Endothelial cell of umbilical vein (primary cell): Measurements from ENCODE around the gene SYNE1. TPM values are rescaled to one million over a fixed set of nuclear protein-coding genes. Genes with fewer than 3 reads are reported as not detected.

Experiments
- BruUV-seq: library from RNA; stranded (reverse); fragments of 400-500 nt; replicated peaks from 2 replicates; lab custom pipeline; 2021; lab: Mats Ljungman, UMichigan
- CTCF ChIA-PET: fragments of 300-600, 350-600 bp; sonication (Branson Sonifier 250); formaldehyde crosslinking; loops from one replicate; lab custom pipeline; 2021; ENCODE audit warnings: antibody characterized with exemption, inconsistent platforms; lab: Charles Lee
- POLR2A ChIA-PET: fragments of 300-600, 350-600 bp; sonication (Branson Sonifier 250); formaldehyde crosslinking; loops from one replicate; lab custom pipeline; 2021; ENCODE audit warnings: antibody characterized with exemption, inconsistent platforms; lab: Charles Lee
- DNase-seq: peaks from one replicate; pipeline ENCODE4 v3.0.0-alpha.2; 2011; ENCODE audit warnings: low read depth, low spot score
- FAIRE-seq: peaks from 2 replicates; lab custom pipeline; 2011; peaks lifted over from hg19 to GRCh38; lab: Jason Lieb, UNC
- H2AFZ ChIP-seq: 2 replicates; pipeline ENCODE4 v1.6.0; 2012; ENCODE audit warnings: low read depth, low read length, control low read depth, inconsistent platforms
- H3K27ac ChIP-seq: 2 replicates; pipeline ENCODE4 v1.5.1; 2011; ENCODE audit warnings: low read depth, mild to moderate bottlenecking, control low read depth, low read length, moderate library complexity; ENCODE audit not compliant: insufficient read depth
- H3K27me3 ChIP-seq, 2 experiments: 2 replicates each; pipeline versions ENCODE4 v1.6.0 to v1.6.1; 2011; ENCODE audit warnings: low read length in 2 of 2, mixed read lengths in 1 of 2; ENCODE audit not compliant: control insufficient read depth in 2 of 2, insufficient read depth in 2 of 2
- H3K36me3 ChIP-seq, 2 experiments: 2 replicates in 1 of 2; 3 replicates in 1 of 2; pipeline ENCODE4 v1.5.1; 2011; ENCODE audit warnings: low read length in 2 of 2, mild to moderate bottlenecking in 1 of 2, moderate library complexity in 1 of 2; ENCODE audit not compliant: control insufficient read depth in 2 of 2, insufficient read depth in 2 of 2; ENCODE audit errors: extremely low read depth in 1 of 2
- H3K4me1 ChIP-seq: 3 replicates; pipeline ENCODE4 v1.5.1; 2011; ENCODE audit warnings: mild to moderate bottlenecking, low read length; ENCODE audit not compliant: control insufficient read depth, insufficient read depth; ENCODE audit errors: extremely low read depth
- H3K4me2 ChIP-seq: 2 replicates; pipeline ENCODE4 v1.6.1; 2011; ENCODE audit warnings: low read length, control low read depth, mixed read lengths; ENCODE audit not compliant: insufficient read depth
- H3K4me3 ChIP-seq, 3 experiments: fragments of 200-600 bp in 1 of 3; sonication (generic), shearing (Covaris generic) in 1 of 3; replicated peaks in 1 of 3; 2 replicates each; pipeline ENCODE4 v1.5.1; 2011 to 2016; ENCODE audit warnings: control low read depth in 3 of 3, low read length in 3 of 3, mild to moderate bottlenecking in 2 of 3, inconsistent platforms in 1 of 3, low read depth in 1 of 3, moderate library complexity in 1 of 3; ENCODE audit not compliant: insufficient read depth in 1 of 3
- H3K79me2 ChIP-seq: 2 replicates; pipeline ENCODE4 v1.6.0; 2012; ENCODE audit warnings: low read length, inconsistent platforms; ENCODE audit not compliant: control insufficient read depth, insufficient read depth
- H3K9ac ChIP-seq: replicated peaks from 2 replicates; pipeline ENCODE3; 2011; ENCODE audit warnings: low read length, control low read depth; ENCODE audit not compliant: insufficient read depth; ENCODE audit errors: extremely low read depth
- H3K9me1 ChIP-seq: replicated peaks from 3 replicates; pipeline ENCODE4 v1.6.0; 2011; ENCODE audit warnings: mild to moderate bottlenecking, low read length; ENCODE audit not compliant: control insufficient read depth, insufficient read depth; ENCODE audit errors: extremely low read depth
- H3K9me3 ChIP-seq: replicated peaks from 2 replicates; pipeline ENCODE4 v1.5.1; 2012; ENCODE audit warnings: low read length, inconsistent platforms; ENCODE audit not compliant: control insufficient read depth, insufficient read depth
- H4K20me1 ChIP-seq: replicated peaks from 2 replicates; pipeline ENCODE3; 2011; ENCODE audit warnings: mild to moderate bottlenecking, low read length; ENCODE audit not compliant: control insufficient read depth, insufficient read depth; ENCODE audit errors: extremely low read depth
- CTCF ChIP-seq, 2 donors: IDR thresholded peaks; 1 replicate in 1 of 2; 2 replicates in 1 of 2; pipeline ENCODE4 v1.5.1; 2011; ENCODE audit warnings: low read length in 2 of 2, mild to moderate bottlenecking in 2 of 2, moderate library complexity in 2 of 2, control low read depth in 1 of 2, inconsistent platforms in 1 of 2, low read depth in 1 of 2; ENCODE audit not compliant: insufficient read depth in 1 of 2; ENCODE audit errors: extremely low read depth in 1 of 2
- EZH2 ChIP-seq: IDR thresholded peaks from 2 replicates; pipeline ENCODE4 v1.6.1; 2012; ENCODE audit warnings: borderline replicate concordance, low read depth, mild to moderate bottlenecking, moderate library complexity, low read length, inconsistent platforms; ENCODE audit not compliant: severe bottlenecking
- FOS ChIP-seq: IDR thresholded peaks from 2 replicates; pipeline ENCODE4 v1.6.1; 2011; ENCODE audit warnings: mild to moderate bottlenecking, low read length, moderate library complexity, borderline replicate concordance; ENCODE audit not compliant: insufficient read depth
- GATA2 ChIP-seq: IDR thresholded peaks from 2 replicates; pipeline ENCODE4 v1.7.0; 2011; ENCODE audit warnings: low read depth, mild to moderate bottlenecking, moderate library complexity, mixed read lengths, low read length; ENCODE audit not compliant: insufficient read length, insufficient read depth
- JUN ChIP-seq: IDR thresholded peaks from 2 replicates; pipeline ENCODE4 v1.6.1; 2011; ENCODE audit warnings: borderline replicate concordance, low read depth; ENCODE audit not compliant: insufficient read length, insufficient read depth
- MAX ChIP-seq: IDR thresholded peaks from 2 replicates; pipeline ENCODE4 v1.6.1; 2011; ENCODE audit not compliant: insufficient read depth, insufficient read length
- MYC ChIP-seq: IDR thresholded peaks from one replicate; pipeline ENCODE4 v1.6.1; 2011; ENCODE audit warnings: mild to moderate bottlenecking, low read depth, low read length
- POLR2A ChIP-seq: IDR thresholded peaks from 2 replicates; pipeline ENCODE4 v1.6.1; 2012; ENCODE audit warnings: low read depth, mild to moderate bottlenecking, control low read depth, low read length
- POLR2AphosphoS5 ChIP-seq: IDR thresholded peaks from 2 replicates; pipeline ENCODE4 v1.6.1; 2012; ENCODE audit warnings: low read depth, mild to moderate bottlenecking, control low read depth, low read length, moderate library complexity; ENCODE audit not compliant: insufficient read depth
- dilution Hi-C: fragments of 300-500 bp; cut with MboI; formaldehyde crosslinking; loops from one replicate; pipeline ENCODE4 v1.15.0; 2019; ENCODE audit warnings: low sequenced_read_pairs; ENCODE audit not compliant: extremely low pct_ligation_motif_present
- intact Hi-C: fragments of 100-400 bp; cut with micrococcal nuclease; formaldehyde crosslinking; loops from one replicate; pipeline ENCODE4 v1.10.0; 2022
- polyA plus RNA-seq, 4 experiments: library from polyadenylated mRNA; depleted of rRNA in 3 of 4; stranded (reverse) in 3 of 4; unstranded in 1 of 4; fragments of >200 nt; gene quantifications; 2 replicates each; pipeline versions ENCODE4 v1.2.1 to v1.2.3, GENCODE V29; 2011 to 2012; ENCODE audit warnings: missing spikeins in 1 of 4
- total RNA-seq: library from RNA; stranded (reverse); gene quantifications from 2 replicates; pipeline ENCODE4 v1.2.3, GENCODE V29; 2021

Gene SYNE1
- total and polyA plus RNA-seq, 2 donors (not counting 3 experiments of a cell fraction or from before 2014, with no cell fraction given): 26.5 to 52.3 TPM

- ChIA-PET POLR2A (no interaction called here), CTCF (no interaction called here)
- TF ChIP-seq POLR2A: no peak
- TF ChIP-seq CTCF (IDR thresholded peaks at IDR 0.05; ENCODE audit: extremely low read depth in 1 of 2, insufficient read depth in 1 of 2, low read depth in 1 of 2, low read length in 2 of 2): no peak
- no peak for TF ChIP-seq POLR2AphosphoS5
- no peak for TF ChIP-seq MYC
- TF ChIP-seq MAX: no peak
- no peak for TF ChIP-seq JUN
- no peak for TF ChIP-seq FOS
- no peak for TF ChIP-seq EZH2
- TF ChIP-seq GATA2: no peak
- no peak for FAIRE-seq
- no peak overlapping the region for H3K9ac ChIP-seq
- no peaks in the 10 kb centered on the region for H3K9me1 ChIP-seq
- no peak for DNase-seq
- no peak overlapping the region for H3K27ac ChIP-seq
- no peaks in the 10 kb centered on the region for H3K79me2 ChIP-seq
- no peaks in the 10 kb centered on the region for H3K36me3 ChIP-seq
- no peaks in the 10 kb centered on the region for H3K27me3 ChIP-seq
- H4K20me1 ChIP-seq: no peaks in the 10 kb centered on the region
- H3K4me2 ChIP-seq: no peak overlapping the region
- no peak overlapping the region for H2AFZ ChIP-seq
- no peaks in the 10 kb centered on the region for H3K4me1 ChIP-seq
- BruUV-seq: no TSS peak
- dilution Hi-C loops (no loop called here), intact Hi-C loops (no loop called here)
- no peak overlapping the region for H3K4me3 ChIP-seq
- H3K9me3 ChIP-seq: no peaks in the 10 kb centered on the region
Observed at GRCh38 chr6:152435816-152436215, 201.3 kb downstream of the SYNE1 start.
